HepG2 (cell line): ENCODE measurements around the gene PTCD3. TPM values are rescaled to one million over a fixed set of nuclear protein-coding genes. Genes with fewer than 3 reads are reported as not detected.

ENCODE experiments used
- AGO1 ChIP-seq: fragments of 200-400 bp; formaldehyde crosslinking; IDR thresholded peaks from 2 replicates; pipeline ENCODE4 v1.6.1; 2017; ENCODE audit warnings: mild to moderate bottlenecking, low read depth, low read length, moderate library complexity; ENCODE audit not compliant: poor library complexity, severe bottlenecking
- GABPB1 ChIP-seq: IDR thresholded peaks from 2 replicates; pipeline ENCODE4 v1.6.1; 2016; ENCODE audit warnings: mild to moderate bottlenecking, missing genetic modification reagents, moderate library complexity, missing compliant biosample characterization
- GPN1 ChIP-seq: sonication (generic); formaldehyde crosslinking; IDR thresholded peaks from 2 replicates; pipeline ENCODE4 v1.5.1; 2020; ENCODE audit warnings: missing genetic modification reagents, borderline replicate concordance
- KLF9 ChIP-seq: IDR thresholded peaks from 2 replicates; pipeline ENCODE4 v1.6.1; 2016; ENCODE audit warnings: low read depth
- NCOA1 ChIP-seq: sonication (generic); formaldehyde crosslinking; IDR thresholded peaks from 2 replicates; pipeline ENCODE4 v1.9.0; 2021; ENCODE audit warnings: missing genetic modification reagents
- NR3C1 ChIP-seq: sonication (generic); formaldehyde crosslinking; IDR thresholded peaks from 2 replicates; pipeline ENCODE4 v1.4.0; 2020; ENCODE audit warnings: missing genetic modification reagents
- PLRG1 ChIP-seq: fragments of 450-650 bp; conservative IDR thresholded peaks from 2 replicates; pipeline ENCODE4 v1.6.1; 2016
- RXRB ChIP-seq: IDR thresholded peaks from 2 replicates; pipeline ENCODE4 v1.6.1; 2016; ENCODE audit warnings: borderline replicate concordance, missing genetic modification reagents, missing compliant biosample characterization
- YEATS2 ChIP-seq: sonication (generic); formaldehyde crosslinking; IDR thresholded peaks from 2 replicates; pipeline ENCODE4 v1.4.0; 2020; ENCODE audit warnings: missing genetic modification reagents, borderline replicate concordance
- ZKSCAN8 ChIP-seq: IDR thresholded peaks from 2 replicates; pipeline ENCODE4 v1.6.1; 2016; ENCODE audit warnings: borderline replicate concordance, missing genetic modification reagents, missing compliant biosample characterization
- ZNF264 ChIP-seq: sonication (generic); formaldehyde crosslinking; IDR thresholded peaks from 2 replicates; pipeline ENCODE4 v1.4.0; 2020; ENCODE audit warnings: missing genetic modification reagents
- ZNF296 ChIP-seq: sonication (generic); formaldehyde crosslinking; conservative IDR thresholded peaks from 2 replicates; pipeline ENCODE4 v1.5.0; 2020; ENCODE audit warnings: mild to moderate bottlenecking, missing genetic modification reagents
- ZNF335 ChIP-seq: sonication (generic); formaldehyde crosslinking; IDR thresholded peaks from 2 replicates; pipeline ENCODE4 v1.4.0; 2020; ENCODE audit warnings: missing genetic modification reagents
- ZNF567 ChIP-seq: sonication (generic); formaldehyde crosslinking; IDR thresholded peaks from 2 replicates; pipeline ENCODE4 v1.8.1; 2023; ENCODE audit warnings: mild to moderate bottlenecking, missing genetic modification reagents, borderline replicate concordance
- ZNF878 ChIP-seq: sonication (generic); formaldehyde crosslinking; IDR thresholded peaks from 2 replicates; pipeline ENCODE4 v1.8.1; 2023; ENCODE audit warnings: mild to moderate bottlenecking, missing genetic modification reagents, moderate library complexity
- polyA plus RNA-seq, 8 experiments: library from polyadenylated mRNA; depleted of rRNA in 3 of 8; stranded (reverse) in 7 of 8; unstranded in 1 of 8; fragments of >200 nt; fragmentation: Illumina TruSeq in 4 of 8; extraction: Trizol in 4 of 8; gene quantifications; 2 replicates each; pipeline versions ENCODE4 v1.2.1 to v1.2.3, GENCODE V29; 2011 to 2016; ENCODE audit warnings: low read depth in 4 of 8, missing spikeins in 1 of 8, mixed read lengths in 1 of 8; ENCODE audit not compliant: insufficient read depth in 1 of 8
- total RNA-seq, 5 experiments: library from RNA; depleted of rRNA; stranded (reverse); fragments of >200 nt; fragmentation: Illumina TruSeq; extraction: Trizol; gene quantifications; 2 replicates each; pipeline ENCODE4 v1.2.3, GENCODE V29; 2016; ENCODE audit warnings: low read depth in 1 of 5
- TF ChIP-seq, protein P1 (sequence below): sonication (generic); formaldehyde crosslinking; IDR thresholded peaks from 2 replicates; pipeline ENCODE4 v1.4.0; 2020; ENCODE audit warnings: missing genetic modification reagents
- TF ChIP-seq, protein P2 (sequence below): sonication (generic); formaldehyde crosslinking; IDR thresholded peaks from 2 replicates; pipeline ENCODE4 v1.4.0; 2020; ENCODE audit warnings: mild to moderate bottlenecking, missing genetic modification reagents
- TF ChIP-seq, protein P3 (sequence below): sonication (generic); formaldehyde crosslinking; conservative IDR thresholded peaks from 2 replicates; pipeline ENCODE4 v1.5.0; 2020; ENCODE audit warnings: missing genetic modification reagents

Gene PTCD3
- total and polyA plus RNA-seq, 2 of the 13 experiments (the other 11 are each of a cell fraction or from before 2014, with no cell fraction given) = 124 to 309 TPM

DNA sequence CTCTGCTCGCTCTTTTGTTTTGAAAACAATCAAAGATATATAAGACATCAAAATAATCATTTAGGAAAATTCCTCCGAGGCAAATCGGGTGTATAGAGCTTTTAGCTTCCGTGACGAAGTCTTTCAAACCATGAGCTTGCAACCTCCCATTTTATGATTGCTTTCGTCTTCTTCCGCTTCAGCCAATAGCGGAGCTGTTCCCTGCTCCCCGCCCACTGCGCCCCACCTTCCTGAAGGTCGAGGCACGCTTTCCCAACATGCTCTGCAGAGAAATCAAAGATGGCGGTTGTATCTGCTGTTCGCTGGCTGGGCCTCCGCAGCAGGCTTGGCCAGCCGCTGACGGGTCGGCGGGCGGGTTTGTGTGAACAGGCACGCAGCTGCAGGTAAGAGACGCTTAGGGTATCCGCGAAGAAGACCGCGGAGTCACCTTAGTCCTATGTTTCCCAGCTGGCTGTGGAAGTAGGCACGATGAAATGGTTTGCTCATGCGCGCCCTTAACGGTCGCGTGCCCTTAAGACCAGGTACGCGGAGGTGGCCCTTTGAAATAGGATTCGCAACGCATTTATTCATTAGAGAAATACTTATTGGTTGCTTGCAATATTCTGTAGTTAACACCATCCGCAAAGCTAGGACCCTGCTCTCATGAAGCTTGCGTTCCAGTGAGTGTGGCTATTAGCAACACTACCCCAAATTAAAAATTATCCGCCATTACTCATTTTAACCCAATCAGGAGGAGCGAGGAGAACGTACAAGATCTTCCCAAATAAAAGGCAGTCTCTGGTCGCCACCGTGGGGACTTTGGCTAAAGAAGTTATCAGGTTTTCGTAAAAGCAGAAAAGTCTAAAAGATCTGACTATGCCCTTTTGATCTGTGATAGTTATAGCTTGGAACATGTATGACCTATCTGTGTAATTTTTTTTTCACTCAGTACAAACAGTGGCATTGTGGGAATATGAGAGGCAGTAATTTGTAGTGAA is at the start of gene PTCD3 (continued):
- TF ChIP-seq, protein P1, sequence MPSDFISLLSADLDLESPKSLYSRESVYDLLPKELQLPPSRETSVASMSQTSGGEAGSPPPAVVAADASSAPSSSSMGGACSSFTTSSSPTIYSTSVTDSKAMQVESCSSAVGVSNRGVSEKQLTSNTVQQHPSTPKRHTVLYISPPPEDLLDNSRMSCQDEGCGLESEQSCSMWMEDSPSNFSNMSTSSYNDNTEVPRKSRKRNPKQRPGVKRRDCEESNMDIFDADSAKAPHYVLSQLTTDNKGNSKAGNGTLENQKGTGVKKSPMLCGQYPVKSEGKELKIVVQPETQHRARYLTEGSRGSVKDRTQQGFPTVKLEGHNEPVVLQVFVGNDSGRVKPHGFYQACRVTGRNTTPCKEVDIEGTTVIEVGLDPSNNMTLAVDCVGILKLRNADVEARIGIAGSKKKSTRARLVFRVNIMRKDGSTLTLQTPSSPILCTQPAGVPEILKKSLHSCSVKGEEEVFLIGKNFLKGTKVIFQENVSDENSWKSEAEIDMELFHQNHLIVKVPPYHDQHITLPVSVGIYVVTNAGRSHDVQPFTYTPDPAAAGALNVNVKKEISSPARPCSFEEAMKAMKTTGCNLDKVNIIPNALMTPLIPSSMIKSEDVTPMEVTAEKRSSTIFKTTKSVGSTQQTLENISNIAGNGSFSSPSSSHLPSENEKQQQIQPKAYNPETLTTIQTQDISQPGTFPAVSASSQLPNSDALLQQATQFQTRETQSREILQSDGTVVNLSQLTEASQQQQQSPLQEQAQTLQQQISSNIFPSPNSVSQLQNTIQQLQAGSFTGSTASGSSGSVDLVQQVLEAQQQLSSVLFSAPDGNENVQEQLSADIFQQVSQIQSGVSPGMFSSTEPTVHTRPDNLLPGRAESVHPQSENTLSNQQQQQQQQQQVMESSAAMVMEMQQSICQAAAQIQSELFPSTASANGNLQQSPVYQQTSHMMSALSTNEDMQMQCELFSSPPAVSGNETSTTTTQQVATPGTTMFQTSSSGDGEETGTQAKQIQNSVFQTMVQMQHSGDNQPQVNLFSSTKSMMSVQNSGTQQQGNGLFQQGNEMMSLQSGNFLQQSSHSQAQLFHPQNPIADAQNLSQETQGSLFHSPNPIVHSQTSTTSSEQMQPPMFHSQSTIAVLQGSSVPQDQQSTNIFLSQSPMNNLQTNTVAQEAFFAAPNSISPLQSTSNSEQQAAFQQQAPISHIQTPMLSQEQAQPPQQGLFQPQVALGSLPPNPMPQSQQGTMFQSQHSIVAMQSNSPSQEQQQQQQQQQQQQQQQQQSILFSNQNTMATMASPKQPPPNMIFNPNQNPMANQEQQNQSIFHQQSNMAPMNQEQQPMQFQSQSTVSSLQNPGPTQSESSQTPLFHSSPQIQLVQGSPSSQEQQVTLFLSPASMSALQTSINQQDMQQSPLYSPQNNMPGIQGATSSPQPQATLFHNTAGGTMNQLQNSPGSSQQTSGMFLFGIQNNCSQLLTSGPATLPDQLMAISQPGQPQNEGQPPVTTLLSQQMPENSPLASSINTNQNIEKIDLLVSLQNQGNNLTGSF (CRISPR knock-in tag) = peak; percentile 56; the same call in 1 of the 2 replicates
- TF ChIP-seq ZNF264 (CRISPR knock-in tag) (peak; percentile 44; the same call in 1 of the 2 replicates), YEATS2 (CRISPR knock-in tag) (peak; percentile 87), AGO1 (no peak), NCOA1 (CRISPR knock-in tag) (peak; percentile 97), GPN1 (CRISPR knock-in tag) (no peak), ZNF296 (CRISPR knock-in tag) (no peak), KLF9 (peak; percentile 89), NR3C1 (no peak), PLRG1 (no peak), GABPB1 (peak; percentile 80), ZKSCAN8 (CRISPR knock-in tag) (no peak), ZNF335 (no peak), RXRB (CRISPR knock-in tag) (peak; percentile 72), ZNF567 (no peak), ZNF878 (CRISPR knock-in tag) (no peak)
- TF ChIP-seq, protein P2, sequence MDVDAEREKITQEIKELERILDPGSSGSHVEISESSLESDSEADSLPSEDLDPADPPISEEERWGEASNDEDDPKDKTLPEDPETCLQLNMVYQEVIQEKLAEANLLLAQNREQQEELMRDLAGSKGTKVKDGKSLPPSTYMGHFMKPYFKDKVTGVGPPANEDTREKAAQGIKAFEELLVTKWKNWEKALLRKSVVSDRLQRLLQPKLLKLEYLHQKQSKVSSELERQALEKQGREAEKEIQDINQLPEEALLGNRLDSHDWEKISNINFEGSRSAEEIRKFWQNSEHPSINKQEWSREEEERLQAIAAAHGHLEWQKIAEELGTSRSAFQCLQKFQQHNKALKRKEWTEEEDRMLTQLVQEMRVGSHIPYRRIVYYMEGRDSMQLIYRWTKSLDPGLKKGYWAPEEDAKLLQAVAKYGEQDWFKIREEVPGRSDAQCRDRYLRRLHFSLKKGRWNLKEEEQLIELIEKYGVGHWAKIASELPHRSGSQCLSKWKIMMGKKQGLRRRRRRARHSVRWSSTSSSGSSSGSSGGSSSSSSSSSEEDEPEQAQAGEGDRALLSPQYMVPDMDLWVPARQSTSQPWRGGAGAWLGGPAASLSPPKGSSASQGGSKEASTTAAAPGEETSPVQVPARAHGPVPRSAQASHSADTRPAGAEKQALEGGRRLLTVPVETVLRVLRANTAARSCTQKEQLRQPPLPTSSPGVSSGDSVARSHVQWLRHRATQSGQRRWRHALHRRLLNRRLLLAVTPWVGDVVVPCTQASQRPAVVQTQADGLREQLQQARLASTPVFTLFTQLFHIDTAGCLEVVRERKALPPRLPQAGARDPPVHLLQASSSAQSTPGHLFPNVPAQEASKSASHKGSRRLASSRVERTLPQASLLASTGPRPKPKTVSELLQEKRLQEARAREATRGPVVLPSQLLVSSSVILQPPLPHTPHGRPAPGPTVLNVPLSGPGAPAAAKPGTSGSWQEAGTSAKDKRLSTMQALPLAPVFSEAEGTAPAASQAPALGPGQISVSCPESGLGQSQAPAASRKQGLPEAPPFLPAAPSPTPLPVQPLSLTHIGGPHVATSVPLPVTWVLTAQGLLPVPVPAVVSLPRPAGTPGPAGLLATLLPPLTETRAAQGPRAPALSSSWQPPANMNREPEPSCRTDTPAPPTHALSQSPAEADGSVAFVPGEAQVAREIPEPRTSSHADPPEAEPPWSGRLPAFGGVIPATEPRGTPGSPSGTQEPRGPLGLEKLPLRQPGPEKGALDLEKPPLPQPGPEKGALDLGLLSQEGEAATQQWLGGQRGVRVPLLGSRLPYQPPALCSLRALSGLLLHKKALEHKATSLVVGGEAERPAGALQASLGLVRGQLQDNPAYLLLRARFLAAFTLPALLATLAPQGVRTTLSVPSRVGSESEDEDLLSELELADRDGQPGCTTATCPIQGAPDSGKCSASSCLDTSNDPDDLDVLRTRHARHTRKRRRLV = no peak
- TF ChIP-seq, protein P3, sequence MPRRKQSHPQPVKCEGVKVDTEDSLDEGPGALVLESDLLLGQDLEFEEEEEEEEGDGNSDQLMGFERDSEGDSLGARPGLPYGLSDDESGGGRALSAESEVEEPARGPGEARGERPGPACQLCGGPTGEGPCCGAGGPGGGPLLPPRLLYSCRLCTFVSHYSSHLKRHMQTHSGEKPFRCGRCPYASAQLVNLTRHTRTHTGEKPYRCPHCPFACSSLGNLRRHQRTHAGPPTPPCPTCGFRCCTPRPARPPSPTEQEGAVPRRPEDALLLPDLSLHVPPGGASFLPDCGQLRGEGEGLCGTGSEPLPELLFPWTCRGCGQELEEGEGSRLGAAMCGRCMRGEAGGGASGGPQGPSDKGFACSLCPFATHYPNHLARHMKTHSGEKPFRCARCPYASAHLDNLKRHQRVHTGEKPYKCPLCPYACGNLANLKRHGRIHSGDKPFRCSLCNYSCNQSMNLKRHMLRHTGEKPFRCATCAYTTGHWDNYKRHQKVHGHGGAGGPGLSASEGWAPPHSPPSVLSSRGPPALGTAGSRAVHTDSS = no peak
